Middle frontal gyrus (tissue), 1 donor: ENCODE results near the gene GMDS.

Experiments
- DNase-seq: peaks from one replicate; pipeline ENCODE4 v3.0.0-alpha.2; 2015; ENCODE audit warnings: low spot score; ENCODE audit errors: extremely low spot score

GMDS gene

GRCh38 chr6:1609041-1609647 is 636.3 kb downstream of the GMDS start:
- no peak for DNase-seq

GRCh38 chr6:1608222-1609040 is 637.0 kb downstream of the GMDS start:
- no peak for DNase-seq

GRCh38 chr6:1607516-1608221 is 637.7 kb downstream of the GMDS start:
- no peak for DNase-seq

- no peak for DNase-seq
Observed at GRCh38 chr6:1606780-1607515, 638.5 kb downstream of the GMDS start.

DNA sequence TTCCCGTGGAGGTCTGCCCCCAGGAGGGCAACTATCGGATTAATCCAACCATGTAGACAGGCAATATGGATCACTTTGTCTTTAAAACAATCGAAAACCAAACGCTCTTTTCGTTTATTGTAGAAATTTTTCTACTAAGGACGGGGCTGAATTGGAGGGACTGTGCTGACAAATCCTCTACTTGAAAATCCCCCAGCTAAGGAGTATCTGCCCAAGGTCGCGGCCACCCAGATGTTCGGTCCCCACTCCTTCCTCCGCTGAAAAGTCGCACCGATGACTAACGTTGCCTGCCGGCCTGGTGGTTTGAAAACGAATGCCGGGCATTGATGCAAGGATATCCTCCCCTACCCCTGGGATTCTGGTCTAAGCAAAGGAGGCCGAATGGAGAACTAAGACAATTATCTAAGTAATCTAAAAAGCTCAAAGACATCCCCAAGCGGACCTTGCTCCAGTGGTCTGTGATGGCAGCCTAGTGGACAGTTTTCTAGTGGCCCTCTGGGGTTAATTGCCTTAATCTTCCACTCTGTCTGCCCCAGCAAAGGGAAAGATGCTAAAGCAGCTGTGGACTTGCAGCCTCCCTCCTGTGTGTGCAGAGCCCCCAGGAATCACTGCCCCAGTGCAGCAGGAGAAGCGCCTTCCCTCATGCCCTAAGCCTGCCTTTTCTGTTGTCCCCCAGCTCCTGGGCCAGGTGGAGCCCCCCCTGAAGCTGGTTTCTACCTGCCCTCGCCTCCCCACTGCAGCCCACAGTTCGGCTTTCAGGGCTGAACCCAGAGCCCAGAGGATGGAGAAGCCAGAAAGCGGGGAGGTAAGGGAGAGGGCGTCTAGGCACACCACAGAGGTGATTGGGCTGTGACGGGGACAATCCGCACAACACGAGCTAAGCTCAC is 639.3 kb downstream of the GMDS start:
- DNase-seq: no peak

GRCh38 chr6:1605004-1605892 is 640.2 kb downstream of the GMDS start:
- no peak for DNase-seq

- DNase-seq: no peak
Observed at GRCh38 chr6:1604158-1605003, 641.0 kb downstream of the GMDS start.

DNA sequence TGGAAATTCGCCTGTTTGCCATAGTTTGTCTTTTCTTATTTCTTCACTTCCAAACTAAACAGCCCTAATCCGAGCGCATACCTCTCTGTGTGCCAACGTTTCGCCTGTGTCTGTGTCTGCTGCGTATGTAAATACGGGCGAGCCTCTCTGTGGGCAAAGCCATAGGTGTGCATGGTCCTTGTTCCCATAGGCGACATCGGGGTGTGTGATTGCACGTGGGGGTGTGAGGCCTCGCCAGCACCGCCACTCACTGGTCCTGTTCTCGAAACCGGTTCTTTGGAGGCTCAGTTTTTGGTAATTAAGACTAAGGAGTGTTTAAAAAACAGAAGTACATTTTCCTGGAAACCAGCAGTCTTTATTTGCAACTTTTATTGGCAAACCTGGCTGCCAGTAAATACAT is 641.7 kb downstream of the GMDS start:
- DNase-seq: no peak

DNA sequence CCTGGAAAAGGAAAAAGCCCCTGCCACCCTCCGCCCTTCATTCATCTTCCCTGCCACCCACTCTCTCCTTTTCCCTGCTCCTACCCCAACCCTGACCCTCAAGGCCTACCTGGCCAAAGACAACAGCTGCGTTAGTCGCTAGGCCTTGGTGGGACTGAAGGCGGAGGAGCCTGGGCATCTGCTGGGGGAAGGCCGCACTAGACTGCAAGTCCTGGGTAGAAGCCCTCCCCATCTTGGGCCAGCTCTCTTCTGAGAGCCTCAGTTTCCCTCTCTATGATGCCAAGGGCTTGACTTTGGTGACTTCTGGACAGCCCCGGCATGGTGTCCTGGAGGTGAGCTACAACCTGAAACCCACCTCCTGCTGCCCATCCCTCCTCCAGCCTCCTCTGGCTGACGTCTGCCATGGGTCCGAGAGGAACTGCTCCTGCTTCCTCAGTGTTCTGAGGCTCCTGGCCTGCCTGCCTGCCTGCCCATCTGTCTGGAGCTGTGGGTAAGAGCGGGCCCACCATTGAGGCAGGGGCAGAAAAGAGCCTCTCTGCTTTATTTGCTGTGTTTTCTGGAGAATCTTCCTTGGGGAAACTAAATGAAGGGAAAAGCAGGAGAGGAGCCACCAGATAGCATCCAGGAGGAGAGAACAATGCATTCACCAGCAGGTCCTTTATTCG is 643.2 kb downstream of the GMDS start:
- no peak for DNase-seq

DNA sequence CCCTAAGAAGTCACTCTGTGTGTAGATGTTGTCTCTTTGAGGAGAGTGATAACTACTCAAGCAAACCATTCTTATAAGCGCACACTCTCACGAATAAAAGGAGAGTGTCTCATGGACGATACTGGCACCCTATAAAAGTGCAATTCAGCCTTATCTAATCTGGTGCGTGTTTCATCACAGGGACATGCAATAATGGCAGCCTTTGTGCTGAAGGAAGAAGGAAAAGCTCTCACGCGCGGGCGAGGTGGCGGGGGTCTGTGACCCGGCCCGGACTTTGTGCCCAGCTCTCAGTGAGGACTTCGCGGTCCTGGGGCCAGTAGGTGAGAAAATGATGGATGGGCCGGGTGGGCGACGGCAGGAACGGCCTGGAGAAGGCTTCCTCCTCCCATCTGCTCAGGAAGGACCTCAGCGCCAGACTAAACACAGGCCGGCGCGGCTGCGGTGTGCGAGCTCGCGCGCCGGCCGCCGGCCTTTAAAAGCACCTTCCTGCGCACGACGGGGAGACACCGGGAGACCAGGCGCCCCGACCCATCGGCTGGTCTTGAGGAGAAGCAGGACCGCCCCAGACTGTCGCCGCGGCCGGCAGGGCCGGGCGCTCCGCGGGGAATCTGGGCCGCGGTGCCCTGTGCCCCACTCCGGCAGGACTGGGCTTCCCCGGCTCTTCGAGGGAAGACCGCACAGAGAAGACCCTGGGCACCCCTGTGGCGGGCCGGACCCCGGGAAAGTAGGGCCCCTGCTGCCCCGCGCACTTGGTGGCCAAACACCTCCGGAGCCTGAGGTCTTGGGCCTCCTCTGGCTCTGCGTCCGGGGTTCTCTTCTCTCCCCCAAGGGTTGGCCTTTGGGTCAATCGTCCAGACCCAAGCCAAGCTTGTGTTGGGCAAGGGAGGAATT is 644.0 kb downstream of the GMDS start:
- no peak for DNase-seq

GRCh38 chr6:1600764-1601157 is 644.6 kb downstream of the GMDS start:
- DNase-seq: no peak

DNA sequence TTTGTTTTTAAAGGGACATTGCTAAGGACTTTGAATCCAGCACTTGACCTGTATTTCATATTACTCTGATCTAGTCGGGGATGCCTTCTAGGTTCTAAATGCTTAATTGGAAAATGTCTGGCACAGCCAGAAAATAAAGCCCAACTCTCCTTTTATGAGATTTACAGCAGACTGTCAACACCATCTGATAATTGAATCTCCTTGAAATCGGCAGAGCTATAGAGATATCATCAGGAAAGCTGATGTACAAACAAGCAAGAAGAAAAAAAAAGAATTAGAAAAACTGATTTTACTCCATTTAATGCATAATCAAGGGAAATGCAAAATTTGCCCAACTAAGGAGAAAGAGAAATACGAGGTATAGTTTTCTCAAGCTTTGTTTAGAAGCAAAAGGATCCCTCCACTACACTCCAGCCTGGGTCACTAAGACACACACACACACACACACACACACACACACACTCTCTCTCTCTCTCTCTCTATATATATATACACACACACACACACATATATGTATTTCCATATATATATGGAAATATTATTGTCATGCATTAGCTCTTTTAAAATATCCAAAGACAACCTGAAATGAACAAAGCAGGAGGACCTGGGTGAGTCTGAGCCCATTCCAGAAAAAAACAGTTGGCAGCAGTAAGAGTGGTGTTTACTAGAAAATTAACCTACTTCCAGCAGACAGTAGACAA is 645.2 kb downstream of the GMDS start:
- no peak for DNase-seq

DNA sequence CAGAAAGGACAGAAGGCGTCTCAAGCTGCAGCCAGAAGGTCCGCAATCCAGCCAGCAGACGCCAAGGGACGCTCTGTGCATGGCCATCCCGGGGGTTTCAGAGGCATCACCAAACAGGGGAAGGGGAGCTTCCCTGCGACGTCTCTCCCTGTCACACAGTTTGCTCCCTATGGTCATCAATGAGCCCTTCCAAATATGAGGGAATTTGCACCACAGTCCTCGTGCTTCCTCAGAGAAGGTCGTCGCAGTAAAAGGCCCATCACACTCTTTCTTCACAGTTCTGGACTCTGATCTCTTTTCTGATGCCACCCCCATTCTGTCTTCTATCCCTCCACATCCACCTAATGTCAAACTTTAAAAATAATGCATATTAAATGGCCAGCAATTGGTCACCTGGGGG is 645.9 kb downstream of the GMDS start:
- no peak for DNase-seq

GRCh38 chr6:1598886-1599285 is 646.5 kb downstream of the GMDS start:
- DNase-seq: no peak

DNA sequence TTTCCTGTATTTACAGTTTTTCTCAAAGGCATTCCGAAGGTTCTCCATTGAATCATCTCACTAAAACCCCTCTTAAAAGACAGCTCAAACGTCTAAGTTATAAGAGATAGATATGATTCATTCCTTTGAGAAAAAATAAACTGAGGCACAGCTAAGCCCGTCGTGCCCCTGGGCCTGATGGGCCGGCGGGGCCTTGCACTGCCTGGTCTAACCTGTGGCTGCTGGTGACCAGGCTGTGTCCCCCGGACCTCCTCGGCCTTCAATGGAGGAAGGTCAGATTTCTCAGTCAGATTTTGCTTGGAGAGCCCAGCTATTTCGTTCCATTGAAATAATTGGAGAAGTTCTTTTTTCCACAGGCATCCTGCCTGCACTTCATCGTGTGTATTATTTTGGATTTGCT is 647.0 kb downstream of the GMDS start:
- no peak for DNase-seq

DNA sequence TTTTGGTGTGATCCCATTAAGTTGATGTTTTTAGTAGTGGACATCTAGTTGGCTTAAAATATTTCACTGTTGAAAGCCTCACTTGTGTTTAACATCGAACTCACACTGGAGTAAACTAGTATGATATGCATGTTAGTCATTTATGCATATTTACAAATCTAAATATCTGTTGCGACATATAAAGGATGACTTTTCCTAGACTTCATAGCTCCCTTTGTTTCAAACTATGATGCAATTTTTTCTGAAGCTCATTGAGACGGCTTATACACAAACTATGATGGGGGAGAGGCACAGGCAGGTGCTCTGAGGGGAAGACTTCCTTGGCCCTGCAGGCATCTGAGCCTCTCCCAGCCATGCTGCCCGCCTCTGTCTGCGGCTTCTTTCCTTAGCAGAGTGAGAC is 647.5 kb downstream of the GMDS start:
- DNase-seq: no peak
